Measurements from ENCODE around the gene TTC27. TPM values are rescaled to one million over a fixed set of nuclear protein-coding genes. Genes with fewer than 3 reads are reported as not detected.

TTC27 gene
- polyA plus RNA-seq, 3 donors = 4.0 to 4.8 (median 4.4) TPM

DNA sequence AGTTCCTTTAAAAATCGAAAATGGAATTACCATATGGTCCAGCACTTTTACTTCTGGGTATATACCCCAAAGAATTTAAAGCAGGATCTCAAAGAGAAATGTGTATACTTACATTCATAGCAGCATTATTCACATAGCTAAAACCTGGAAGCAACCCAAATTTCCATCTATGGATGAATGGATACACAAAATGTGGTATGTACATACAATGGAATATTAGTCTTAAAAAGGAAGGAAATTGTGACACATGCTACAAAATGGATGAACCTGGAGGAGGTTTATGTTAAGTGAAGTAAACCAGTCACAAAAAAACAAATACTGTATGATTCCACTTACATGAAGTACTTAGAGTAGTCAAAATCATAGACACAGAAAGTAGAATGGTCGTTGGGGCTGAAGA is 171.0 kb downstream of the TTC27 start:
- no peaks in the 10 kb centered on the region for H3K9me3 ChIP-seq (replicated peaks in 1 of 2; ENCODE audit: control insufficient read depth in 1 of 2, insufficient read depth in 1 of 2, low read length in 2 of 2)
- H3K9me3 Mint-ChIP-seq = peaks cover 0 to 2% (median 0%) of the 10 kb centered on the region in 7 donors
- no peaks in the 10 kb centered on the region for H3K79me2 ChIP-seq (ENCODE audit: insufficient read depth, low read length)
- no peak overlapping the region for H2AFZ ChIP-seq (ENCODE audit: insufficient read depth, low read depth, low read length, poor library complexity, severe bottlenecking)
- H3K27me3 ChIP-seq (ENCODE audit: control insufficient read depth in 2 of 2, insufficient read depth in 2 of 2, low read length in 2 of 2) = no peaks in the 10 kb centered on the region
- no CpG with 5 or more reads among the region's 2 CpGs for WGBS (ENCODE audit: insufficient coverage)
- TF ChIP-seq, protein P1, sequence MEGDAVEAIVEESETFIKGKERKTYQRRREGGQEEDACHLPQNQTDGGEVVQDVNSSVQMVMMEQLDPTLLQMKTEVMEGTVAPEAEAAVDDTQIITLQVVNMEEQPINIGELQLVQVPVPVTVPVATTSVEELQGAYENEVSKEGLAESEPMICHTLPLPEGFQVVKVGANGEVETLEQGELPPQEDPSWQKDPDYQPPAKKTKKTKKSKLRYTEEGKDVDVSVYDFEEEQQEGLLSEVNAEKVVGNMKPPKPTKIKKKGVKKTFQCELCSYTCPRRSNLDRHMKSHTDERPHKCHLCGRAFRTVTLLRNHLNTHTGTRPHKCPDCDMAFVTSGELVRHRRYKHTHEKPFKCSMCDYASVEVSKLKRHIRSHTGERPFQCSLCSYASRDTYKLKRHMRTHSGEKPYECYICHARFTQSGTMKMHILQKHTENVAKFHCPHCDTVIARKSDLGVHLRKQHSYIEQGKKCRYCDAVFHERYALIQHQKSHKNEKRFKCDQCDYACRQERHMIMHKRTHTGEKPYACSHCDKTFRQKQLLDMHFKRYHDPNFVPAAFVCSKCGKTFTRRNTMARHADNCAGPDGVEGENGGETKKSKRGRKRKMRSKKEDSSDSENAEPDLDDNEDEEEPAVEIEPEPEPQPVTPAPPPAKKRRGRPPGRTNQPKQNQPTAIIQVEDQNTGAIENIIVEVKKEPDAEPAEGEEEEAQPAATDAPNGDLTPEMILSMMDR (IDR thresholded peaks at IDR 0.05) = no peak
- H3K27me3 Mint-ChIP-seq (ENCODE audit: low read depth in 3 of 3) = no peaks in the 10 kb centered on the region
- H4K20me1 ChIP-seq (ENCODE audit: insufficient read depth, low read length) = no peaks in the 10 kb centered on the region
- no peak overlapping the region for H3K4me3 ChIP-seq (replicated peaks in 1 of 3; ENCODE audit: low read depth in 2 of 3, low read length in 3 of 3)
- peaks cover 10% of the 10 kb centered on the region in 2 donors for H3K36me3 Mint-ChIP-seq
- H3K36me3 ChIP-seq (replicated peaks in 1 of 2; ENCODE audit: control insufficient read depth in 1 of 2, insufficient read depth in 2 of 2, low read length in 2 of 2) = no peaks in the 10 kb centered on the region
- DNase-seq = no peak
- H3K27ac ChIP-seq (ENCODE audit: low read depth in 1 of 2, low read length in 2 of 2) = no peak overlapping the region
- no peak overlapping the region for H3K4me3 Mint-ChIP-seq
- H3K9ac ChIP-seq (ENCODE audit: insufficient read depth, low read length, poor library complexity, severe bottlenecking) = no peak overlapping the region
- intact Hi-C loops (cut with micrococcal nuclease) = no loop called here
- H3K4me2 ChIP-seq (replicated peaks; ENCODE audit: extremely low read depth, low read length, poor library complexity, severe bottlenecking) = no peak overlapping the region
- H3K4me1 ChIP-seq (ENCODE audit: control insufficient read depth in 1 of 2, insufficient read depth in 2 of 2, low read length in 2 of 2) = no peaks in the 10 kb centered on the region
- no peaks in the 10 kb centered on the region for H3K4me1 Mint-ChIP-seq
- no peak overlapping the region for H3K27ac Mint-ChIP-seq

DNA sequence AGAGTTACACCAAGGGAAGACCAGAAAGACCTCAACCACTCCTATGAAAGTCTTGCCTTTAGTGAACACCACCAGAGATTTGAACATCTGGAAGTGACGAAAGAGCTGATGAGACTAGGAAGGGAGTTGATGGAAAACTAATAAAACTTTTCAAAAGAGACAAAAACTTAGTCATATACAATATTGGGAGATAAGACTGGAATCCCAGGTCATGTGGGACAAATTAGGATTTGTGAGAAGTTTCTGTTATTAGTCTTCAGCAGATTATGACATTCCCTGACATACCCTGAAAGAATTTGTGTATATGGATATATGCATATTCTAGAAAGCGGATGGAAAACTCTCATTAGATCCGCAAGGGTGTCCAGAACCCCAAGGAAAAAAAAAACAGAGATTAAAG is 173.9 kb downstream of the TTC27 start:
- Histone ChIP-seq H3K9ac (ENCODE audit: insufficient read depth, low read length, poor library complexity, severe bottlenecking) (no peak overlapping the region), H3K79me2 (ENCODE audit: insufficient read depth, low read length) (no peaks in the 10 kb centered on the region), H3K4me3 (replicated peaks in 1 of 3; ENCODE audit: low read depth in 2 of 3, low read length in 3 of 3) (no peak overlapping the region), H2AFZ (ENCODE audit: insufficient read depth, low read depth, low read length, poor library complexity, severe bottlenecking) (no peak overlapping the region), H3K27ac (ENCODE audit: low read depth in 1 of 2, low read length in 2 of 2) (no peak overlapping the region), H3K36me3 (replicated peaks in 1 of 2; ENCODE audit: control insufficient read depth in 1 of 2, insufficient read depth in 2 of 2, low read length in 2 of 2) (no peaks in the 10 kb centered on the region), H3K4me2 (replicated peaks; ENCODE audit: extremely low read depth, low read length, poor library complexity, severe bottlenecking) (no peak overlapping the region), H3K4me1 (ENCODE audit: control insufficient read depth in 1 of 2, insufficient read depth in 2 of 2, low read length in 2 of 2) (no peaks in the 10 kb centered on the region), H3K27me3 (ENCODE audit: control insufficient read depth in 2 of 2, insufficient read depth in 2 of 2, low read length in 2 of 2) (no peaks in the 10 kb centered on the region), H3K9me3 (replicated peaks in 1 of 2; ENCODE audit: control insufficient read depth in 1 of 2, insufficient read depth in 1 of 2, low read length in 2 of 2) (no peaks in the 10 kb centered on the region), H4K20me1 (ENCODE audit: insufficient read depth, low read length) (no peaks in the 10 kb centered on the region)
- H3K27ac Mint-ChIP-seq = no peak overlapping the region
- WGBS (ENCODE audit: insufficient coverage) = no CpG with 5 or more reads among the region's 3 CpGs
- H3K27me3 Mint-ChIP-seq (ENCODE audit: low read depth in 3 of 3) = no peaks in the 10 kb centered on the region
- no peaks in the 10 kb centered on the region for H3K4me1 Mint-ChIP-seq
- intact Hi-C loops (cut with micrococcal nuclease) = no loop called here
- H3K9me3 Mint-ChIP-seq = peaks cover 0 to 2% (median 0%) of the 10 kb centered on the region in 7 donors
- H3K4me3 Mint-ChIP-seq = no peak overlapping the region
- H3K36me3 Mint-ChIP-seq = no peaks in the 10 kb centered on the region
- TF ChIP-seq, protein P1 (IDR thresholded peaks at IDR 0.05) = no peak
- DNase-seq = no peak
